ENCODE measurements around the gene DPP3. TPM values are rescaled to one million over a fixed set of nuclear protein-coding genes. Genes with fewer than 3 reads are reported as not detected.

DPP3 gene
- total RNA-seq, 1 experiment from 2014 or later, result 180 TPM

DNA sequence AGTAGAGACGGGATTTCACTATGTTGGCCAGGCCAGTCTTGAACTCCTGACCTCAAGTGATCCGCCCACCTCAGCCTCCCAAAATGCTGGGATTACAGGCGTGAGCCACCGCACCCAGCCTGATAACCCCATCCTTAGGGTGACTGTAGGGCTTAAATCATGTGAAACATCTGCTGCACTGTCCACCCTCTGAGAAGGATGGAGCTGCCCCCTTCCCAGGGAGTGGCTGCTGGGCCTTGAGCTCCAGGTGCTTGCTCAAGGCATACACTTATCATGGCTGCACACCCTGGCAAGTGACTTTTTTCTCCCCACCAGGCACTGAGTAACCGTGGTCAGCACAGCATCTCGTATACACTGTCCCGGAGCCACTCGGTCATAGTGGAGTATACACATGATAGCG, 8.2 kb upstream of the DPP3 start:
- intact Hi-C loops (cut with micrococcal nuclease; ENCODE audit: unreplicated experiment), result no loop called here
- Histone ChIP-seq H3K4me3 (ENCODE audit: low read depth in 2 of 2, low read length in 2 of 2) (no peak overlapping the region), H3K27me3 (ENCODE audit: control insufficient read depth, insufficient read depth, low read length) (no peaks in the 10 kb centered on the region), H3K9me3 (ENCODE audit: control insufficient read depth, insufficient read depth, low read depth, low read length) (no peaks in the 10 kb centered on the region), H3K4me1 (ENCODE audit: control insufficient read depth, insufficient read depth, low read length) (peaks cover 8% of the 10 kb centered on the region), H3K27ac (ENCODE audit: low read length) (no peak overlapping the region), H3K36me3 (ENCODE audit: control insufficient read depth, insufficient read depth, low read length) (no peaks in the 10 kb centered on the region)
- TF ChIP-seq SIN3A (IDR thresholded peaks at IDR 0.05; ENCODE audit: borderline replicate concordance, insufficient read depth, low read depth, low read length), result no peak
- no peak for TF ChIP-seq TCF7L2 (IDR thresholded peaks at IDR 0.05; ENCODE audit: low read depth, low read length)
- TF ChIP-seq, protein P1, sequence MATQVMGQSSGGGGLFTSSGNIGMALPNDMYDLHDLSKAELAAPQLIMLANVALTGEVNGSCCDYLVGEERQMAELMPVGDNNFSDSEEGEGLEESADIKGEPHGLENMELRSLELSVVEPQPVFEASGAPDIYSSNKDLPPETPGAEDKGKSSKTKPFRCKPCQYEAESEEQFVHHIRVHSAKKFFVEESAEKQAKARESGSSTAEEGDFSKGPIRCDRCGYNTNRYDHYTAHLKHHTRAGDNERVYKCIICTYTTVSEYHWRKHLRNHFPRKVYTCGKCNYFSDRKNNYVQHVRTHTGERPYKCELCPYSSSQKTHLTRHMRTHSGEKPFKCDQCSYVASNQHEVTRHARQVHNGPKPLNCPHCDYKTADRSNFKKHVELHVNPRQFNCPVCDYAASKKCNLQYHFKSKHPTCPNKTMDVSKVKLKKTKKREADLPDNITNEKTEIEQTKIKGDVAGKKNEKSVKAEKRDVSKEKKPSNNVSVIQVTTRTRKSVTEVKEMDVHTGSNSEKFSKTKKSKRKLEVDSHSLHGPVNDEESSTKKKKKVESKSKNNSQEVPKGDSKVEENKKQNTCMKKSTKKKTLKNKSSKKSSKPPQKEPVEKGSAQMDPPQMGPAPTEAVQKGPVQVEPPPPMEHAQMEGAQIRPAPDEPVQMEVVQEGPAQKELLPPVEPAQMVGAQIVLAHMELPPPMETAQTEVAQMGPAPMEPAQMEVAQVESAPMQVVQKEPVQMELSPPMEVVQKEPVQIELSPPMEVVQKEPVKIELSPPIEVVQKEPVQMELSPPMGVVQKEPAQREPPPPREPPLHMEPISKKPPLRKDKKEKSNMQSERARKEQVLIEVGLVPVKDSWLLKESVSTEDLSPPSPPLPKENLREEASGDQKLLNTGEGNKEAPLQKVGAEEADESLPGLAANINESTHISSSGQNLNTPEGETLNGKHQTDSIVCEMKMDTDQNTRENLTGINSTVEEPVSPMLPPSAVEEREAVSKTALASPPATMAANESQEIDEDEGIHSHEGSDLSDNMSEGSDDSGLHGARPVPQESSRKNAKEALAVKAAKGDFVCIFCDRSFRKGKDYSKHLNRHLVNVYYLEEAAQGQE (IDR thresholded peaks at IDR 0.05; ENCODE audit: insufficient read depth in 1 of 2, low read depth in 2 of 2, low read length in 1 of 2), result no peak
- TF ChIP-seq, protein P2, sequence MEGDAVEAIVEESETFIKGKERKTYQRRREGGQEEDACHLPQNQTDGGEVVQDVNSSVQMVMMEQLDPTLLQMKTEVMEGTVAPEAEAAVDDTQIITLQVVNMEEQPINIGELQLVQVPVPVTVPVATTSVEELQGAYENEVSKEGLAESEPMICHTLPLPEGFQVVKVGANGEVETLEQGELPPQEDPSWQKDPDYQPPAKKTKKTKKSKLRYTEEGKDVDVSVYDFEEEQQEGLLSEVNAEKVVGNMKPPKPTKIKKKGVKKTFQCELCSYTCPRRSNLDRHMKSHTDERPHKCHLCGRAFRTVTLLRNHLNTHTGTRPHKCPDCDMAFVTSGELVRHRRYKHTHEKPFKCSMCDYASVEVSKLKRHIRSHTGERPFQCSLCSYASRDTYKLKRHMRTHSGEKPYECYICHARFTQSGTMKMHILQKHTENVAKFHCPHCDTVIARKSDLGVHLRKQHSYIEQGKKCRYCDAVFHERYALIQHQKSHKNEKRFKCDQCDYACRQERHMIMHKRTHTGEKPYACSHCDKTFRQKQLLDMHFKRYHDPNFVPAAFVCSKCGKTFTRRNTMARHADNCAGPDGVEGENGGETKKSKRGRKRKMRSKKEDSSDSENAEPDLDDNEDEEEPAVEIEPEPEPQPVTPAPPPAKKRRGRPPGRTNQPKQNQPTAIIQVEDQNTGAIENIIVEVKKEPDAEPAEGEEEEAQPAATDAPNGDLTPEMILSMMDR (IDR thresholded peaks at IDR 0.05), result no peak
- TF ChIP-seq POLR2AphosphoS5 (IDR thresholded peaks at IDR 0.05; ENCODE audit: low read depth, low read length), result no peak
- no peak for DNase-seq (ENCODE audit: low read depth, low spot score)
- in situ Hi-C loops (cut with HindIII; ENCODE audit: low pct_unique_long_range_greater_than_20kb, low sequenced_read_pairs), result no loop called here
- CTCF ChIA-PET, result interaction anchor here (0.6 kb wide), 3 partner anchors 13 to 426 kb away, joined by 5 to 6 read pairs (median 5); no protein-coding TSS in a partner anchor
- BruUV-seq (replicated peaks), result no TSS peak
- POLR2A ChIA-PET, result no interaction called here
- ATAC-seq, result no peak

DNA sequence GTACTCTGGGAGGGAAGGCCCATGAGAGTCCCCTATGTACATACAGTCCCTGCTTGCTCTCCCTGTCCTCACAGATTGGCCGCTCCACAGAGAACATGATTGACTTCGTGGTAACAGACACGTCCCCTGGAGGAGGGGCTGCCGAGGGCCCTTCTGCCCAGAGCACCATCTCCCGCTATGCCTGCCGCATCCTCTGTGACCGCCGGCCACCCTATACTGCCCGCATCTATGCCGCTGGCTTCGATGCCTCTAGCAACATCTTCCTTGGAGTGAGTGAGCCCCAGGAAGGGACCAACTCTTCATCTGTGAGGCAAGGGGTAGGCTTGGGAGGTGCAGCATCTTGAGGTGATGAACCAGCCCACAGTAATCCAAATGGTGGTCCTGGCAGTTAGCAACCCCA, 7.1 kb upstream of the DPP3 start:
- POLR2A ChIA-PET, result no interaction called here
- no peak overlapping the region for H3K27ac ChIP-seq (ENCODE audit: low read length)
- no peaks in the 10 kb centered on the region for H3K9me3 ChIP-seq (ENCODE audit: control insufficient read depth, insufficient read depth, low read depth, low read length)
- DNase-seq (ENCODE audit: low read depth, low spot score), result no peak
- in situ Hi-C loops (cut with HindIII; ENCODE audit: low pct_unique_long_range_greater_than_20kb, low sequenced_read_pairs), result no loop called here
- no peak overlapping the region for H3K4me3 ChIP-seq (ENCODE audit: low read depth in 2 of 2, low read length in 2 of 2)
- H3K36me3 ChIP-seq (ENCODE audit: control insufficient read depth, insufficient read depth, low read length), result no peaks in the 10 kb centered on the region
- no peaks in the 10 kb centered on the region for H3K4me1 ChIP-seq (ENCODE audit: control insufficient read depth, insufficient read depth, low read length)
- H3K27me3 ChIP-seq (ENCODE audit: control insufficient read depth, insufficient read depth, low read length), result no peaks in the 10 kb centered on the region
- TF ChIP-seq, protein P1 (IDR thresholded peaks at IDR 0.05; ENCODE audit: insufficient read depth in 1 of 2, low read depth in 2 of 2, low read length in 1 of 2), result no peak
- TF ChIP-seq POLR2AphosphoS5 (IDR thresholded peaks at IDR 0.05; ENCODE audit: low read depth, low read length), result no peak
- TF ChIP-seq, protein P2 (IDR thresholded peaks at IDR 0.05), result no peak
- no peak for TF ChIP-seq SIN3A (IDR thresholded peaks at IDR 0.05; ENCODE audit: borderline replicate concordance, insufficient read depth, low read depth, low read length)
- TF ChIP-seq TCF7L2 (IDR thresholded peaks at IDR 0.05; ENCODE audit: low read depth, low read length), result no peak
- intact Hi-C loops (cut with micrococcal nuclease; ENCODE audit: unreplicated experiment), result no loop called here
- no TSS peak for BruUV-seq (replicated peaks)
- ATAC-seq, result no peak
- CTCF ChIA-PET, result no interaction called here

All from Panc1 (cell line).